Body of pancreas (tissue), 4 donors: ENCODE data around the gene ROS1.
"Not testable (repeated sequence)": the region's sequence is repeated elsewhere in the genome, so short reads cannot be mapped to it uniquely, and the experiment has no call there.

ENCODE experiments used
- POLR2A ChIP-seq, 3 donors: fragments of 450-650 bp; IDR thresholded peaks; one replicate each; pipeline ENCODE4 v1.6.1; 2016; ENCODE audit warnings: antibody characterized with exemption in 3 of 3, mild to moderate bottlenecking in 2 of 3
- TF ChIP-seq, protein P1 (sequence below), 7 experiments: fragments of 450-650 bp in 4 of 7; fragments of 200-600 bp in 3 of 7; sonication (generic) in 3 of 7; IDR thresholded peaks; one replicate each; pipeline ENCODE4 v1.5.1; 2016 to 2019; ENCODE audit warnings: antibody characterized with exemption in 7 of 7

- TF ChIP-seq, protein P1, sequence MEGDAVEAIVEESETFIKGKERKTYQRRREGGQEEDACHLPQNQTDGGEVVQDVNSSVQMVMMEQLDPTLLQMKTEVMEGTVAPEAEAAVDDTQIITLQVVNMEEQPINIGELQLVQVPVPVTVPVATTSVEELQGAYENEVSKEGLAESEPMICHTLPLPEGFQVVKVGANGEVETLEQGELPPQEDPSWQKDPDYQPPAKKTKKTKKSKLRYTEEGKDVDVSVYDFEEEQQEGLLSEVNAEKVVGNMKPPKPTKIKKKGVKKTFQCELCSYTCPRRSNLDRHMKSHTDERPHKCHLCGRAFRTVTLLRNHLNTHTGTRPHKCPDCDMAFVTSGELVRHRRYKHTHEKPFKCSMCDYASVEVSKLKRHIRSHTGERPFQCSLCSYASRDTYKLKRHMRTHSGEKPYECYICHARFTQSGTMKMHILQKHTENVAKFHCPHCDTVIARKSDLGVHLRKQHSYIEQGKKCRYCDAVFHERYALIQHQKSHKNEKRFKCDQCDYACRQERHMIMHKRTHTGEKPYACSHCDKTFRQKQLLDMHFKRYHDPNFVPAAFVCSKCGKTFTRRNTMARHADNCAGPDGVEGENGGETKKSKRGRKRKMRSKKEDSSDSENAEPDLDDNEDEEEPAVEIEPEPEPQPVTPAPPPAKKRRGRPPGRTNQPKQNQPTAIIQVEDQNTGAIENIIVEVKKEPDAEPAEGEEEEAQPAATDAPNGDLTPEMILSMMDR (IDR thresholded peaks at IDR 0.05): not testable (repeated sequence)
- TF ChIP-seq POLR2A (IDR thresholded peaks at IDR 0.05): not testable (repeated sequence)
Measured at GRCh38 chr6:117468527-117468926, 42.8 kb upstream of the ROS1 start.
